Erythroblast (primary cell): ENCODE data around the gene CHSY1.

ENCODE experiments used
- GATA1 ChIP-seq: IDR thresholded peaks from 2 replicates; pipeline ENCODE4 v1.6.1; 2011; ENCODE audit warnings: low read depth, mild to moderate bottlenecking, control low read depth, low read length, moderate library complexity
- POLR2A ChIP-seq: IDR thresholded peaks from 2 replicates; pipeline ENCODE4 v1.6.1; 2011; ENCODE audit warnings: mild to moderate bottlenecking, low read length

DNA sequence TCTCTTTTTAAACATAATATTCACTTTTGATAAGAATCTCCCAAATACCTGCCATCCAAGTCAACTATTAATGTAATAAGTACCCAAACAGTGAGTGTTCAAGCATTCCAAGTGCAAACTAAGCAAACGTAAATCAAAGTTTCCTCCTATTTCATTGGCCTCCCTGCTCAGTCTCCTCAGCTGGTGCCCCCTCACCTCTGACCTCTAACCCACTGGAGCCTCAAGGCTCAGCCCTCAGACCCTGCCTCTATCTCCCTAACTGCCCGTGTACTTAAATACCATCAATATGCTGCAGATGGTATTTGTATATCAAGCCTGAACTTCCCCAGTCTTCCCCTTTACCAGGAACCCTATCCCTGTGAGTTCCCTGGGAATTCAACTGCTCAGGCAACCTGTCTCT, 31.8 kb downstream of the CHSY1 start:
- TF ChIP-seq POLR2A (no peak), GATA1 (no peak)
